OCI-M2 (cell line): ENCODE results near the gene IQCB1.
A peak's percentile ranks its signal among the peaks of the same experiment; 100 is the strongest.
"Not testable (repeated sequence)": the region's sequence is repeated elsewhere in the genome, so short reads cannot be mapped to it uniquely, and the experiment has no call there.

Source experiments
- DNase-seq: peaks from one replicate; lab custom pipeline; 2025; ENCODE audit not compliant: unreplicated experiment; lab: John Stamatoyannopoulos, UW

The IQCB1 gene

GRCh38 chr3:121748680-121749275, 86.1 kb downstream of the IQCB1 start:
- no peak for DNase-seq

- no peak for DNase-seq
These were observed 86.9 kb downstream of the IQCB1 start for GRCh38 chr3:121747976-121748375.

GRCh38 chr3:121743106-121743505, 91.8 kb downstream of the IQCB1 start:
- DNase-seq: not testable (repeated sequence)

GRCh38 chr3:121740896-121741295, 94.0 kb downstream of the IQCB1 start:
- no peak for DNase-seq

DNA sequence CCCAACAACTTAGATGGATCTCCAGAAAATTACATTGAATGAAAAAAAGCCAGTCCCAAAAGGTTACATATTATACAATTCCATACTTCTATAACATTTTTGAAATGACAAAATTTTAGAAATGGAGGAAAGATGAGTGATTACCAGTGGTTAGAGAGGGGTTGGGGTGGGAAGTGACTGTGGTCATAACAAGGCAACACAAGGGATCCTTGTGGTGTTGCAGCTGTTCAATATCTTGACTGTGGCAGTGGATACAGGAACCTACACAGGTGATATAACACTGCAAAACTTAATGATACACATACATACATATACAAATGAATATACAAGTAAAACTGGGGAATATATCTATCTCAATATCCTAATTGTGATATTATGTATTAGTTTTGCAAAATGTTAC, 95.0 kb downstream of the IQCB1 start:
- DNase-seq: no peak

GRCh38 chr3:121737644-121738043, 97.2 kb downstream of the IQCB1 start:
- no peak for DNase-seq

GRCh38 chr3:121736112-121736511, 98.7 kb downstream of the IQCB1 start:
- no peak for DNase-seq

DNA sequence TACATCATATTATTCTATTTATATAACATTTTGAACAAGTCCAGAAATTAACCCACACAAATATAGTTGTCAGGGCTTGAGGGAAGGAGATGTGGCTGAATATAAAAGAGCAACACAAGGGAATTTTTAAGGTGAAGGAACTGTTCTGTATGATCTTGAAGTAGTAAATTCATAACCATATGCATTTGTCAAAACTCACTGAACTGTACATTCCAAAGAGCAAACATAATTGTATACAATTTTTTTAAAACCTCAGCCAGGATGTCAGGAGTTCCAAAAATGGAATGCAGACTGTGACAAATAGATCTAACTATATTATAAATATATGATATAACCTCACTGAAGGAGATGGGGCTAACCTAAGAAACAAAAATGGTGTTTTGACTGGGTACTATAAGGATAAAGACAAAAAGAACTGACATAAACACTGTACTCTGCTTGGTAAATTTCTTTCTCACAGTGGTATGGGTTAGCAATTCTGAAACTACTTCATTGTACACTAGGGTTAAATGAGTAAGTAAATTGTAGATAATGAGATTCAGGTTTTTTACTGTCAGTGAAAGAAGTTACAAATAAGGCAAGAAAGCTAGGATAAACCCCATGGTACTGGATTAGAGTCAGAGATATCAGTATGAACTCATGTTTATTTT, 99.7 kb downstream of the IQCB1 start:
- DNase-seq: no peak

- no peak for DNase-seq
These were observed 103.7 kb downstream of the IQCB1 start for GRCh38 chr3:121730940-121731687.

- DNase-seq: peak; percentile 11
These were observed 110.7 kb downstream of the IQCB1 start for GRCh38 chr3:121724130-121724529.

DNA sequence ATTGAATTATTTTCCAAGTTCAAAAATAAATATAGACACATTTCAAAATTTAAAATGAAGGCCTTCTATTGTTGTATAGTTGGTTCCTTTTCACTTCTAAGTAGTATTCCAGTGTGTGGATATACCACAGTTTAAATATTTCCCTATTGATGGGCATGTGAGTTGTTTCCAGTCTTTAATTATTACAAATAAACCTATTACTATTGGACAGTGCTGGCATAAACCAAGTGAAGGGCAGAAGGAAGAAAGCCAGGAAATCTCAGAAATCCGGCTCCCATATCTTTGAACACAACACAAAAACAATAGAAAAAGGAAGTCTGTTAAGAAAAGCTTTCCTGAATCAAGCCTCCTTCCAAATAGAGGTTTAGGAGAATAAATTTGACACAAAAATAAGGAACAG, 111.4 kb downstream of the IQCB1 start:
- DNase-seq: no peak

DNA sequence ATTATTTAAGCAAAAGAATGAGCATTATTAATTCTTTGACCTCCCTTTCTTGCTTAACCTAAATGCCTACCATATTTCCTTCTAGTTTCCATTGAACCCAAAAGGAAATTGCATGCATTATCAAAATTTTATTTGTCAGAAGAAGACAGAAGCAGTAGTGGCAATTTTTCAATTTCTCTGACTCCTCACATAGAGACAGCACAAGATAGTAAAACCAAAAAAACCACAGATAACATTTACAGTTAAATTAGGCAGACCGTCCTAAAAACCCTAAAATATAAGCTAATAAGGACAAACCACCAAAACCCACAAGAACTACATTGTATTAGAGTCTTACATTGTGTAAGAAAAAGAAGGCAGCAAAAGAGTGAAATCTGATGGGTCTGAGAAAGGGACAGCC, 112.4 kb downstream of the IQCB1 start:
- no peak for DNase-seq

DNA sequence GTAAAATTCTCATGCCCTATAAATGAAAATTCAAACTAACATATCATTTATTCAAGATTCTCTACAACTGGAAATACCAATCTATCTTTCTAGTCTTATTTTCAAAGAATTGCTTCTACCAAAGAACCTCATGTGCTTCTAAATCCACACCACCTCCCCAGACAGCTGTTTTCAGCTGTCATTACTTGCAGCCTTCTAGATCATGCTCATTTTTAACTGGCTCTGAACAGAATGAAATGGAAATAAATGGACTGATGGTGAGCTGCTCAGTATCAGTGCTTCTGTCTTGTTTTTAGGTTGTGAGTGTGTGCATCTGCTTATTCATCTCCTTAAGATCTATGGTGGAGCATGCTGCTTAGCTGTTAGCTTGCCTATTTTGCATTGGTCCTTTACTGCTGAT, 114.7 kb downstream of the IQCB1 start:
- no peak for DNase-seq
